H1 (cell line): Measurements from ENCODE around the gene CCN6. TPM values are rescaled to one million over a fixed set of nuclear protein-coding genes. Genes with fewer than 3 reads are reported as not detected.

Source experiments
- CTCF ChIA-PET: fragments of 300-600 bp; sonication (Branson Sonifier 250); formaldehyde crosslinking; loops from one replicate; lab custom pipeline; 2021; ENCODE audit not compliant: partially characterized antibody; lab: Charles Lee
- POLR2A ChIA-PET: fragments of 300-600 bp; sonication (Branson Sonifier 250); formaldehyde crosslinking; loops from one replicate; lab custom pipeline; 2021; ENCODE audit warnings: inconsistent platforms; ENCODE audit not compliant: partially characterized antibody; lab: Charles Lee
- DNase-seq, 2 experiments: peaks; one replicate each; pipeline versions ENCODE4 v3.0.0 to v3.0.0-alpha.2; 2010 to 2022; ENCODE audit warnings: low spot score in 2 of 2, low read depth in 1 of 2, mixed read lengths in 1 of 2
- FAIRE-seq: peaks from 2 replicates; lab custom pipeline; 2011; peaks lifted over from hg19 to GRCh38; lab: Jason Lieb, UNC
- H2AFZ ChIP-seq: 2 replicates; pipeline ENCODE4 v1.8.1; 2012; ENCODE audit warnings: low read length, inconsistent platforms
- H2AK5ac ChIP-seq: 2 replicates; pipeline ENCODE4 v1.6.1; 2013; ENCODE audit warnings: low read depth, low read length
- H2BK120ac ChIP-seq: replicated peaks from 2 replicates; pipeline ENCODE3; 2013; ENCODE audit warnings: low read depth, low read length, inconsistent platforms
- H2BK12ac ChIP-seq: 2 replicates; pipeline ENCODE4 v1.6.1; 2013; ENCODE audit warnings: low read depth, low read length
- H2BK15ac ChIP-seq: 2 replicates; pipeline ENCODE4 v1.6.1; 2013; ENCODE audit warnings: low read length
- H2BK20ac ChIP-seq: 2 replicates; pipeline ENCODE4 v1.6.1; 2013; ENCODE audit warnings: low read length
- H2BK5ac ChIP-seq: 2 replicates; pipeline ENCODE4 v1.6.1; 2013; ENCODE audit warnings: low read depth, low read length
- H3K14ac ChIP-seq: 2 replicates; pipeline ENCODE4 v1.6.1; 2013; ENCODE audit warnings: inconsistent platforms; ENCODE audit not compliant: insufficient read length
- H3K18ac ChIP-seq: 2 replicates; pipeline ENCODE4 v1.6.1; 2013; ENCODE audit warnings: low read length; ENCODE audit errors: extremely low read depth
- H3K23ac ChIP-seq: 2 replicates; pipeline ENCODE4 v1.6.1; 2013; ENCODE audit warnings: inconsistent platforms; ENCODE audit not compliant: insufficient read length
- H3K23me2 ChIP-seq: 2 replicates; pipeline ENCODE4 v1.6.1; 2013; ENCODE audit warnings: low read depth, low read length
- H3K27ac ChIP-seq: 2 replicates; pipeline ENCODE4 v1.6.1; 2011; ENCODE audit warnings: low read depth, low read length, inconsistent platforms
- H3K27me3 ChIP-seq, 4 experiments: replicated peaks in 1 of 4; 1 replicate in 1 of 4; 2 replicates in 3 of 4; pipeline versions ENCODE4 v1.6.1 to v1.8.1; 2011 to 2013; ENCODE audit warnings: low read length in 3 of 4, mild to moderate bottlenecking in 3 of 4, inconsistent platforms in 2 of 4, mixed read lengths in 2 of 4, moderate library complexity in 1 of 4; ENCODE audit not compliant: control insufficient read depth in 3 of 4, insufficient read depth in 3 of 4; ENCODE audit errors: extremely low read depth in 1 of 4
- H3K36me3 ChIP-seq, 4 experiments: 2 replicates each; pipeline versions ENCODE4 v1.6.1 to v1.8.1; 2011 to 2013; ENCODE audit warnings: mild to moderate bottlenecking in 4 of 4, low read length in 3 of 4, moderate library complexity in 2 of 4, control low read depth in 1 of 4, inconsistent platforms in 1 of 4; ENCODE audit not compliant: insufficient read depth in 4 of 4, control insufficient read depth in 2 of 4
- H3K4ac ChIP-seq: replicated peaks from 2 replicates; pipeline ENCODE3; 2013; ENCODE audit warnings: low read length, low read depth, mixed read lengths, inconsistent platforms; ENCODE audit not compliant: insufficient read length
- H3K4me1 ChIP-seq, 4 experiments: replicated peaks in 1 of 4; 1 replicate in 1 of 4; 2 replicates in 3 of 4; pipeline versions ENCODE4 v1.6.1 to v1.8.1; 2011 to 2013; ENCODE audit warnings: low read length in 3 of 4, inconsistent platforms in 2 of 4, mixed read lengths in 1 of 4; ENCODE audit not compliant: insufficient read depth in 4 of 4, control insufficient read depth in 3 of 4
- H3K4me2 ChIP-seq, 2 experiments: 2 replicates each; pipeline versions ENCODE4 v1.6.1 to v1.8.1; 2011 to 2013; ENCODE audit warnings: low read depth in 2 of 2, low read length in 2 of 2, control low read depth in 1 of 2, inconsistent platforms in 1 of 2, mild to moderate bottlenecking in 1 of 2; ENCODE audit not compliant: insufficient read depth in 1 of 2
- H3K4me3 ChIP-seq, 4 experiments: fragments of 200-600, 300-600 bp in 1 of 4; sonication (generic), shearing (Covaris generic), sonication (Bioruptor Twin) in 1 of 4; 2 replicates each; pipeline versions ENCODE4 v1.5.1 to v1.8.1; 2011 to 2016; ENCODE audit warnings: low read length in 4 of 4, low read depth in 3 of 4, control low read depth in 2 of 4, inconsistent platforms in 2 of 4, mild to moderate bottlenecking in 2 of 4, mixed read lengths in 1 of 4, moderate library complexity in 1 of 4; ENCODE audit not compliant: insufficient read depth in 2 of 4; ENCODE audit errors: extremely low read depth in 1 of 4
- H3K56ac ChIP-seq: replicated peaks from 2 replicates; pipeline ENCODE3; 2013; ENCODE audit warnings: low read depth, mild to moderate bottlenecking, mixed read lengths, low read length, inconsistent platforms; ENCODE audit not compliant: insufficient read length
- H3K79me1 ChIP-seq: 2 replicates; pipeline ENCODE4 v1.6.1; 2013; ENCODE audit warnings: low read depth, low read length, control low read depth
- H3K79me2 ChIP-seq, 2 experiments: 2 replicates each; pipeline versions ENCODE4 v1.6.1 to v1.8.1; 2012 to 2013; ENCODE audit warnings: low read length in 2 of 2, mild to moderate bottlenecking in 2 of 2, inconsistent platforms in 1 of 2; ENCODE audit not compliant: insufficient read depth in 2 of 2, control insufficient read depth in 1 of 2
- H3K9ac ChIP-seq, 4 experiments: replicated peaks in 1 of 4; 1 replicate in 1 of 4; 2 replicates in 3 of 4; pipeline versions ENCODE4 v1.6.1 to v1.8.1; 2011 to 2013; ENCODE audit warnings: low read depth in 3 of 4, low read length in 3 of 4, control low read depth in 2 of 4, mild to moderate bottlenecking in 2 of 4, moderate library complexity in 2 of 4, inconsistent platforms in 1 of 4; ENCODE audit errors: extremely low read depth in 1 of 4
- H3K9me3 ChIP-seq, 2 experiments: 2 replicates each; pipeline versions ENCODE4 v1.6.1 to v1.8.1; 2012 to 2013; ENCODE audit warnings: mild to moderate bottlenecking in 2 of 2, moderate library complexity in 2 of 2, control low read depth in 1 of 2, inconsistent platforms in 1 of 2, low read depth in 1 of 2, low read length in 1 of 2, mixed read lengths in 1 of 2; ENCODE audit not compliant: insufficient read depth in 2 of 2
- H4K20me1 ChIP-seq, 2 experiments: replicated peaks in 1 of 2; 2 replicates each; pipeline versions ENCODE3 to v1.8.1; 2011 to 2013; ENCODE audit warnings: inconsistent platforms in 2 of 2, low read length in 2 of 2, mild to moderate bottlenecking in 1 of 2; ENCODE audit not compliant: insufficient read depth in 2 of 2, control insufficient read depth in 1 of 2
- H4K5ac ChIP-seq: 2 replicates; pipeline ENCODE4 v1.6.1; 2013; ENCODE audit warnings: low read length, low read depth, mixed read lengths, inconsistent platforms; ENCODE audit not compliant: insufficient read length
- H4K8ac ChIP-seq: 2 replicates; pipeline ENCODE4 v1.8.0; 2013; ENCODE audit warnings: mild to moderate bottlenecking, moderate library complexity, low read length, inconsistent platforms; ENCODE audit not compliant: insufficient read depth; ENCODE audit errors: extremely low read depth
- H4K91ac ChIP-seq: replicated peaks from 2 replicates; pipeline ENCODE3; 2013; ENCODE audit warnings: low read length, mixed read lengths, inconsistent platforms; ENCODE audit not compliant: insufficient read length
- BCL11A ChIP-seq, 2 experiments: IDR thresholded peaks; one replicate each; pipeline ENCODE4 v1.6.1; 2011; ENCODE audit warnings: low read depth in 2 of 2, low read length in 2 of 2, mild to moderate bottlenecking in 2 of 2
- CBX5 ChIP-seq: fragments of 300-800, 300-1000 bp; sonication (generic); IDR thresholded peaks from 2 replicates; pipeline ENCODE4 v1.7.1; 2016; ENCODE audit warnings: antibody characterized with exemption, low read length, low read depth
- CBX8 ChIP-seq: fragments of 300-800, 300-1000 bp; sonication (generic); IDR thresholded peaks from 2 replicates; pipeline ENCODE4 v1.7.1; 2016; ENCODE audit warnings: low read depth, low read length, borderline replicate concordance
- HDAC2 ChIP-seq, 2 experiments: fragments of 300-600 bp in 1 of 2; sonication (generic) in 1 of 2; IDR thresholded peaks; 2 replicates each; pipeline ENCODE4 v1.6.1; 2011 to 2012; ENCODE audit warnings: low read depth in 2 of 2, low read length in 2 of 2, mild to moderate bottlenecking in 2 of 2, moderate library complexity in 2 of 2, borderline replicate concordance in 1 of 2, inconsistent platforms in 1 of 2
- HDAC6 ChIP-seq: IDR thresholded peaks from one replicate; pipeline ENCODE4 v1.7.1; 2012; ENCODE audit warnings: low read depth, mild to moderate bottlenecking, inconsistent platforms, low read length, moderate library complexity
- JUN ChIP-seq: IDR thresholded peaks from 2 replicates; pipeline ENCODE4 v1.6.1; 2011; ENCODE audit warnings: low read depth, mild to moderate bottlenecking, improper control_type of control experiment, low read length
- KDM4A ChIP-seq: IDR thresholded peaks from one replicate; pipeline ENCODE4 v1.7.1; 2012; ENCODE audit warnings: low read depth, mild to moderate bottlenecking, moderate library complexity, low read length, inconsistent platforms; ENCODE audit not compliant: severe bottlenecking
- KDM5A ChIP-seq: fragments of 200-600 bp; IDR thresholded peaks from 2 replicates; pipeline ENCODE4 v1.7.1; 2012; ENCODE audit warnings: mild to moderate bottlenecking, low read length, inconsistent platforms, mixed read lengths
- POU5F1 ChIP-seq: IDR thresholded peaks from 2 replicates; pipeline ENCODE4 v1.6.1; 2011; ENCODE audit warnings: low read depth, mild to moderate bottlenecking, low read length, moderate library complexity
- RBBP5 ChIP-seq: IDR thresholded peaks from 2 replicates; pipeline ENCODE4 v1.7.1; 2012; ENCODE audit warnings: low read depth, mild to moderate bottlenecking, inconsistent platforms, low read length, moderate library complexity, borderline replicate concordance
- RFX5 ChIP-seq: IDR thresholded peaks from 2 replicates; pipeline ENCODE4 v1.6.1; 2011; ENCODE audit warnings: low read depth, low read length, improper control_type of control experiment, borderline replicate concordance
- RNF2 ChIP-seq: fragments of 200-900, 300-1000 bp; sonication (generic); IDR thresholded peaks from 2 replicates; pipeline ENCODE4 v1.7.1; 2016; ENCODE audit warnings: borderline replicate concordance, low read depth, mild to moderate bottlenecking, antibody characterized with exemption, low read length; ENCODE audit not compliant: poor library complexity, severe bottlenecking; ENCODE audit errors: missing control alignments
- RXRA ChIP-seq: IDR thresholded peaks from 2 replicates; pipeline ENCODE4 v1.6.1; 2011; ENCODE audit warnings: low read depth, mild to moderate bottlenecking, low read length, moderate library complexity; ENCODE audit not compliant: insufficient read depth
- WGBS, 2 experiments: shearing (Covaris generic) in 1 of 2; methylation state at CpG; one replicate each; pipeline versions ENCODE4 v1.1.6 to v1.1.7; 2013 to 2015; ENCODE audit warnings: low lambda C conversion rate in 2 of 2, mixed read lengths in 2 of 2, inconsistent platforms in 1 of 2, low coverage in 1 of 2, missing lambda C conversion rate in 1 of 2; ENCODE audit not compliant: insufficient replicate concordance in 2 of 2, insufficient coverage in 1 of 2, insufficient read length in 1 of 2; ENCODE audit errors: extremely low coverage in 1 of 2, missing lambda C conversion rate in 1 of 2; 5-methylcytosine and 5-hydroxymethylcytosine counted together
- polyA plus RNA-seq, 7 experiments: library from polyadenylated mRNA; depleted of rRNA in 3 of 7; stranded (reverse) in 5 of 7; unstranded in 2 of 7; fragments of >200 nt in 5 of 7; fragments of 200-250 nt in 2 of 7; gene quantifications; 1 replicate in 5 of 7; 2 replicates in 1 of 7; 4 replicates in 1 of 7; pipeline versions ENCODE4 v1.2.1 to v1.2.3, GENCODE V29; 2011 to 2013; ENCODE audit warnings: missing spikeins in 2 of 7, mixed read lengths in 2 of 7
- total RNA-seq: library from RNA; stranded (reverse); fragmentation: NEBNext Ultra II Directional; extraction: Animal tissue kit (Norgen Biotek cat#: 25700); gene quantifications from 2 replicates; pipeline ENCODE4 v1.2.1, GENCODE V29; 2021

The CCN6 gene
- total and polyA plus RNA-seq, 2 of the 8 experiments (the other 6 are each of a cell fraction or from before 2014, with no cell fraction given) = not detected

DNA sequence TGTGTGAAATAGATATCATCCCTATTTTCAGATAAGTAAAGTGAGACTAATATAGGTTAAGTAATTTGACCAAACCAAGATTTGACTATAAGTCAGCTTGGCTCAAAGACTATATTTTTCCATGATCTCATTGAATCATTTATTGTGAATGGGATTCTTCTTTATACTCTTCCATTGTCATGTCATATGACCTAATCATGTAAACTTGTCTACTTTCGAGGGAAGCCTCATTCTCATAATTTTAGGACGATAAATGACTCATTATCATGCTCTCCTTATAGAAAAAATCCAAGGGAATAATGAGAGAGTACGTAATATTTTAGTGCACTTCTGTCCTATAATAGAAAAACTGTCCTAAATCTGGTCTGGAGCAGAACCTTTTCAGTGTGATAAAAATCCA lies 40.9 kb upstream of the CCN6 start:
- CTCF ChIA-PET = interaction anchor here (12.2 kb wide), 1 partner anchor 15 kb away, joined by 92 read pairs; no protein-coding TSS in a partner anchor
- Histone ChIP-seq H2BK20ac (no peak overlapping the region), H3K4ac (no peak overlapping the region), H2BK12ac (no peak overlapping the region), H3K27me3 (no peaks in the 10 kb centered on the region), H2AK5ac (no peak overlapping the region), H4K8ac (no peak overlapping the region), H3K9me3 (no peaks in the 10 kb centered on the region), H3K23ac (no peak overlapping the region), H4K20me1 (no peaks in the 10 kb centered on the region), H2BK5ac (no peak overlapping the region), H3K14ac (no peak overlapping the region), H4K5ac (no peak overlapping the region), H3K79me2 (no peaks in the 10 kb centered on the region), H3K23me2 (no peaks in the 10 kb centered on the region), H2AFZ (no peak overlapping the region), H3K27ac (no peak overlapping the region), H3K36me3 (no peaks in the 10 kb centered on the region), H3K4me1 (no peaks in the 10 kb centered on the region), H3K18ac (no peak overlapping the region), H3K79me1 (no peaks in the 10 kb centered on the region), H3K56ac (no peak overlapping the region), H3K9ac (no peak overlapping the region), H3K4me3 (no peak overlapping the region), H4K91ac (no peak overlapping the region), H3K4me2 (no peak overlapping the region), H2BK120ac (no peak overlapping the region), H2BK15ac (no peak overlapping the region)
- POLR2A ChIA-PET = no interaction called here
- no peak for FAIRE-seq
- no peak for DNase-seq
- WGBS, 2 experiments = 85% methylated on average over 3 of the region's 3 CpGs; no CpG with 5 or more reads in 1 of the 2 experiments
- TF ChIP-seq KDM5A (no peak), BCL11A (IDR thresholded peaks at IDR 0.05; ENCODE audit: low read depth in 2 of 2, low read length in 2 of 2) (no peak), RFX5 (no peak), CBX8 (no peak), HDAC6 (no peak), HDAC2 (IDR thresholded peaks at IDR 0.05; ENCODE audit: borderline replicate concordance in 1 of 2, low read depth in 2 of 2, low read length in 2 of 2) (no peak), RNF2 (no peak), KDM4A (no peak), RXRA (no peak), JUN (no peak), CBX5 (no peak), RBBP5 (no peak), POU5F1 (no peak)
